AG04450 (cell line): ENCODE measurements around the gene CPZ. TPM values are rescaled to one million over a fixed set of nuclear protein-coding genes. Genes with fewer than 3 reads are reported as not detected.

Experiments
- CTCF ChIA-PET: fragments of 300-600, 350-600 bp; formaldehyde crosslinking; extraction: SDS; loops from one replicate; lab custom pipeline; 2022; ENCODE audit warnings: antibody characterized with exemption, inconsistent platforms; lab: Charles Lee
- POLR2A ChIA-PET: fragments of 350-600 bp; formaldehyde crosslinking; extraction: SDS; loops from one replicate; lab custom pipeline; 2021; ENCODE audit warnings: antibody characterized with exemption, inconsistent platforms; lab: Yijun Ruan, JAX
- DNase-seq: peaks from one replicate; pipeline ENCODE4 v3.0.0-alpha.2; 2011; ENCODE audit warnings: low read depth, low spot score
- H3K27ac ChIP-seq: one replicate; pipeline ENCODE4 v1.5.1; 2012; ENCODE audit warnings: low read depth, low read length, control low read depth
- H3K27me3 ChIP-seq: one replicate; pipeline ENCODE4 v1.6.0; 2012; ENCODE audit warnings: low read length; ENCODE audit not compliant: control insufficient read depth, insufficient read depth
- H3K4me3 ChIP-seq: 2 replicates; pipeline ENCODE4 v1.5.1; 2011; ENCODE audit warnings: mild to moderate bottlenecking, low read depth, low read length, control low read depth
- H3K9me3 ChIP-seq: 2 replicates; pipeline ENCODE4 v1.5.1; 2012; ENCODE audit warnings: low read length; ENCODE audit not compliant: control insufficient read depth, insufficient read depth
- polyA plus RNA-seq: library from polyadenylated mRNA; depleted of rRNA; stranded (reverse); fragments of >200 nt; gene quantifications from 2 replicates; pipeline ENCODE4 v1.2.3, GENCODE V29; 2011
- TF ChIP-seq, protein P1 (sequence below): IDR thresholded peaks from 2 replicates; pipeline ENCODE4 v1.5.1; 2011; ENCODE audit warnings: low read depth, low read length, control low read depth, inconsistent platforms

Gene CPZ
- polyA plus RNA-seq, 1 experiment, result 6.4 TPM

DNA sequence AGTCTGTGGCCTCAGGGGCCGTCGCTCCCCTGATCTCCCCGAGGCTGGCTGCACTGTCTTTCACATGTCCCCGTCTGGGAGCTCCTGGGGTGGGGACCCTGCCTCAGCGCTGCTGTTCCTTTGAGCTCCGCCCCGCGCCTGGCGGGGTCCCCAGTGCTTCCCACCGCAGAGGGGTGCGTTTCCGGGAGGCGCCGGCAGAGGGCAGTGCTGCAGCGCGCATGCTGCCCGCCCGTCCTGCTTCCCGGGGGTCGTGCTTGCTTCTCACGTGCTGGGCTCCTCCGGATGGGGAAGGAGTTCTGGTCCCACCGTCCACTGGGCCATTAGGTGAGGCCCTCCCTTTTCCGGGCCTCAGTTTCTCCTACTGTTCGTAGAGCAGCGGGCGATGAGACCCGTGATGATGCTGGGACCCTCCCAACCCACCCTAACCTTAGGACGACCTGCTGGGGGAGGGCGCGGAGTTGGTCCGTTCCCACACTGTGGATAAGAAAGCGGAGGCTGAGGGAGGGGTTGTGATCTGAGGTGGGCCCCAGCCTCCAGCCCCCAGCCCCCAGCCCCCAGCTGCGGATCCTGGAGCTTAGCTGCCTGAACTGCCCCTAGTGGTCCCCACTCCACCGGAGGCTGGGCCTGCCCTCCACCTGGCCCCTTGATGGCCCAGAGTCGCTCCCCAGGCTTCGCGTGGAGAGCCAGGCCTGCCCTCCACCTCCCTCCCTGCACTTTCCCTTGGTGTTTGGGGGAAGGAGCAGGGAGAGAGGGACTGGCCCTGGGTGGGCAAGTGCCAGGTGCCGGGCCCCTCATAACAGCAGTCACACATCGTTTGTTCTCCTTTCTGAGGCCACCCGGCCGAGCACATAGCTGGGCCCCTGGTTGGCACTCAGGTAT is 15.3 kb downstream of the CPZ start:
- ChIA-PET CTCF (interaction anchor here (0.7 to 2.3 kb wide), 15 partner anchors 9 to 310 kb away, joined by 3 to 12 read pairs (median 4); partner anchors contain the start of gene CPZ), POLR2A (no interaction called here)
- no peak overlapping the region for H3K4me3 ChIP-seq
- DNase-seq, result no peak
- peaks cover 8% of the 10 kb centered on the region for H3K27me3 ChIP-seq
- no peaks in the 10 kb centered on the region; the same call in 1 of the 2 replicates for H3K9me3 ChIP-seq
- TF ChIP-seq, protein P1, sequence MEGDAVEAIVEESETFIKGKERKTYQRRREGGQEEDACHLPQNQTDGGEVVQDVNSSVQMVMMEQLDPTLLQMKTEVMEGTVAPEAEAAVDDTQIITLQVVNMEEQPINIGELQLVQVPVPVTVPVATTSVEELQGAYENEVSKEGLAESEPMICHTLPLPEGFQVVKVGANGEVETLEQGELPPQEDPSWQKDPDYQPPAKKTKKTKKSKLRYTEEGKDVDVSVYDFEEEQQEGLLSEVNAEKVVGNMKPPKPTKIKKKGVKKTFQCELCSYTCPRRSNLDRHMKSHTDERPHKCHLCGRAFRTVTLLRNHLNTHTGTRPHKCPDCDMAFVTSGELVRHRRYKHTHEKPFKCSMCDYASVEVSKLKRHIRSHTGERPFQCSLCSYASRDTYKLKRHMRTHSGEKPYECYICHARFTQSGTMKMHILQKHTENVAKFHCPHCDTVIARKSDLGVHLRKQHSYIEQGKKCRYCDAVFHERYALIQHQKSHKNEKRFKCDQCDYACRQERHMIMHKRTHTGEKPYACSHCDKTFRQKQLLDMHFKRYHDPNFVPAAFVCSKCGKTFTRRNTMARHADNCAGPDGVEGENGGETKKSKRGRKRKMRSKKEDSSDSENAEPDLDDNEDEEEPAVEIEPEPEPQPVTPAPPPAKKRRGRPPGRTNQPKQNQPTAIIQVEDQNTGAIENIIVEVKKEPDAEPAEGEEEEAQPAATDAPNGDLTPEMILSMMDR, result peak; percentile 86
- H3K27ac ChIP-seq, result no peak overlapping the region

DNA sequence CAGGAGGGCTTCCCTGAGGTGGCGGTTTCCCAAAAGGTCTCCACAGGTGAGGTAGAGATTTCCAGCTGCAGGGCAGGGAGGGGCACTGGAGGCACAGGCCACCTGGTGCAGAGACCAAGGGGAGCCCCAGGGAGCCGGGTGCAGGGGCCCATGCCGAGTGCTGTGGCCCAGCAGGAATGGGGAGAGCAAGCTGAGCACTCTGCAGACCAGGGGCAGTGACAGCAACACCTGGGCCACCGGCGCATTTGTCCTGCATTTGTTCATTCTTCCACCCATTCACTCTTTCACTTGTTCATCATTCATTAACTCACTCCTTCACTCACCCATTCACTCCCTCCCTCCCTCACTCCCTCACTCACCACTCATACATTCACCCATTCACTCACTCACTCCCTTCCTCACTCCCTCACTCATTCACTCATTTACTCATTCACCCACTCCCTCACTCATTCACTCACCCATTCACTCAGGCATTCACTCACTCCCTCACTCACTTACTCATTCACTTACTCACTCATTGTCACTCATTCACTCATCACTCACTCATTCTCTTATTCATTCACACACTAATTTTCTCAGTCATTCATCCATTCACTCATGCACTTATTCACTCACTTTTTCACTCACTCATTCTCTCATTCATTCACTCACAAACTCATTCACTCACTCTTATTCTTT is 16.3 kb downstream of the CPZ start:
- H3K4me3 ChIP-seq, result no peak overlapping the region
- TF ChIP-seq, protein P1, result no peak
- DNase-seq, result no peak
- H3K27ac ChIP-seq, result no peak overlapping the region
- CTCF ChIA-PET, result interaction anchor here (2.3 kb wide), 1 partner anchor 140 kb away, joined by 12 read pairs; no protein-coding TSS in a partner anchor
- POLR2A ChIA-PET, result no interaction called here
- no peaks in the 10 kb centered on the region; the same call in 1 of the 2 replicates for H3K9me3 ChIP-seq
- H3K27me3 ChIP-seq, result peaks cover 8% of the 10 kb centered on the region

GRCh38 chr4:8609406-8609805 is 16.8 kb downstream of the CPZ start:
- Histone ChIP-seq H3K9me3 (no peaks in the 10 kb centered on the region; the same call in 1 of the 2 replicates), H3K4me3 (no peak overlapping the region), H3K27me3 (peaks cover 8% of the 10 kb centered on the region), H3K27ac (no peak overlapping the region)
- CTCF ChIA-PET, result no interaction called here
- POLR2A ChIA-PET, result no interaction called here
- no peak for DNase-seq
- TF ChIP-seq, protein P1, result no peak

DNA sequence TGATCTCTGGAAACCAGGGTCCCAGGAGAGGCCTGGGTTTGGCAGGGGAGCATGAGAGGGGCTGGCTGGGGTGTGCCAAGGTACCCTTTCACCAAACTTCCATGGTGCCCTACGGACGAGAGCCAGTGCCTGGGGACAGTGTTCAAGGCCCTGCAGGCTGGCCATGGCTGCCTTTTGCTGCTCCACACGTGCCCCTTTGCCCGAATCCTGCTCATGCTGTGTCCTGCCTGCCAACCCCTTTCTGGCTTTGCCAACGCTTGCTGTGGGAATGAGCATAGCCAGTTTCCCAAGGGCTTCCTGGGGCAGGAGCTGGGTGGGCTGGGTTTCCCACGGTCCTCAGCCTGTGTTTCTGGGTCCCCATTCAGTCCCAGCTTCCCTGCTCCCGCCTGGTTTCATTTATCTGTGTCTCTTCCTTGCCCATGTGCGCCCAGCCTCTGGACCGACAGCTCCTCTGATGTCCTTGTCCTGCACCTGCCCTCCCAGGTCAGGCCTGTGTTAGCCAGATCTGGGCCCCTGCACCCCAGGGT is 17.3 kb downstream of the CPZ start:
- Histone ChIP-seq H3K27me3 (peaks cover 8% of the 10 kb centered on the region), H3K9me3 (no peaks in the 10 kb centered on the region; the same call in 1 of the 2 replicates), H3K4me3 (no peak overlapping the region), H3K27ac (no peak overlapping the region)
- CTCF ChIA-PET, result no interaction called here
- no peak for DNase-seq
- POLR2A ChIA-PET, result no interaction called here
- TF ChIP-seq, protein P1, result no peak
